NT2/D1 (cell line): ENCODE data around the gene USP3.

Source experiments
- DNase-seq: peaks from one replicate; pipeline ENCODE4 v3.0.0-alpha.2; 2011; ENCODE audit warnings: low read depth, low spot score
- H3K27me3 ChIP-seq: 2 replicates; pipeline ENCODE4 v1.6.0; 2011; ENCODE audit warnings: mild to moderate bottlenecking; ENCODE audit not compliant: insufficient read length, insufficient read depth
- H3K36me3 ChIP-seq: 2 replicates; pipeline ENCODE4 v1.6.1; 2011; ENCODE audit warnings: mild to moderate bottlenecking, low read length, mixed read lengths; ENCODE audit not compliant: insufficient read depth, insufficient read length
- H3K4me1 ChIP-seq: 2 replicates; pipeline ENCODE4 v1.5.1; 2011; ENCODE audit not compliant: insufficient read depth, insufficient read length
- H3K4me3 ChIP-seq: 2 replicates; pipeline ENCODE4 v1.5.1; 2011; ENCODE audit warnings: low read depth; ENCODE audit not compliant: insufficient read length
- H3K9ac ChIP-seq: 2 replicates; pipeline ENCODE4 v1.6.0; 2011; ENCODE audit warnings: low read depth; ENCODE audit not compliant: insufficient read length
- H3K9me3 ChIP-seq: 2 replicates; pipeline ENCODE4 v1.5.1; 2011; ENCODE audit warnings: mild to moderate bottlenecking, low read length; ENCODE audit not compliant: insufficient read depth
- SUZ12 ChIP-seq: IDR thresholded peaks from 2 replicates; pipeline ENCODE4 v1.6.1; 2011; ENCODE audit not compliant: insufficient read length, insufficient read depth; ENCODE audit errors: extremely low read depth
- YY1 ChIP-seq: IDR thresholded peaks from 2 replicates; pipeline ENCODE4 v1.6.1; 2011; ENCODE audit not compliant: insufficient read length, insufficient read depth
- ZNF274 ChIP-seq: IDR thresholded peaks from 2 replicates; pipeline ENCODE4 v1.6.1; 2011; ENCODE audit warnings: mild to moderate bottlenecking, low read depth, low read length

Gene USP3

DNA sequence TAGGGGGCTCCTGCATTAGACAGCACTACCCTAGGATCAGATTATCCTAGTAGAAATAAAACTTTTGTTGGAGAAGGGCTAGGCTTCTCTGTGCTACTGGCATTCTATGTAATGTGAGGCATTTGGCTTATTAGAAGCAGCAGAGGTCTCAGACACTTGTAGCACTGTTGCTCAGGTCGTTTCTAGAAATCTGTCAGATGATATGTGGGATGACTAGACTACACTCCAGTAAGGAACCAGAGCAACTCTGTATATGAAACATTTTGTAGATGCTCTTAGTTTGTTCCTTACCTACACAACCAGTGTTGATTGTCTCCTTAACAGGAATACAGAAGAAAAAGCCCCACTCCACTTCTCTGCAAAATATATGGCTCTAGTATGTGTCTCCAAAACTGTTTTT lies 70.9 kb downstream of the USP3 start:
- TF ChIP-seq ZNF274 (no peak), YY1 (no peak)
- no peaks in the 10 kb centered on the region for H3K4me1 ChIP-seq
- DNase-seq: no peak
- peaks cover 40% of the 10 kb centered on the region for H3K36me3 ChIP-seq
- H3K9ac ChIP-seq: no peak overlapping the region
- H3K4me3 ChIP-seq: no peak overlapping the region
- H3K9me3 ChIP-seq: no peaks in the 10 kb centered on the region
- no peaks in the 10 kb centered on the region for H3K27me3 ChIP-seq

DNA sequence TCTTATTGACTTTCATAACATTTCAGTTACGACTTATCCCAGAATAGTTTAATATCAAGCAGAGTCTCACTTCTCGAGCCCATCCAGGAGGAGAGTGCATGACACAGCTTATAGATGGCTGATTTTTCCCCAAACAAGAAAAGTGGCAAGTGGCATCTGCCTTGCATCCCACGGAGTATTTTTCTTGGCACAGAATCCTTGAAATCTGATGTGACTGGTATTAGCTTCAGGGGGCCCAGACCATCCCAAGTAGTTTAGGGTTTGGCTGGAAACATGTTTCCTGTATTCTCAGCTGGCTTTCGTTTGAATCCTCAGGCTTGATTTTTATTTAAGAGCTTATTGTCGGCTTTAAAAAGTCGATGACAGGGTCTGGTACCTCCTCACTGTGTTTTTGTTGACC lies 72.0 kb downstream of the USP3 start:
- TF ChIP-seq YY1: no peak
- TF ChIP-seq ZNF274: no peak
- TF ChIP-seq SUZ12: no peak
- H3K4me1 ChIP-seq: no peaks in the 10 kb centered on the region
- DNase-seq: no peak
- peaks cover 32% of the 10 kb centered on the region for H3K36me3 ChIP-seq
- H3K27me3 ChIP-seq: no peaks in the 10 kb centered on the region
- H3K9ac ChIP-seq: no peak overlapping the region
- H3K9me3 ChIP-seq: no peaks in the 10 kb centered on the region
- no peak overlapping the region for H3K4me3 ChIP-seq

DNA sequence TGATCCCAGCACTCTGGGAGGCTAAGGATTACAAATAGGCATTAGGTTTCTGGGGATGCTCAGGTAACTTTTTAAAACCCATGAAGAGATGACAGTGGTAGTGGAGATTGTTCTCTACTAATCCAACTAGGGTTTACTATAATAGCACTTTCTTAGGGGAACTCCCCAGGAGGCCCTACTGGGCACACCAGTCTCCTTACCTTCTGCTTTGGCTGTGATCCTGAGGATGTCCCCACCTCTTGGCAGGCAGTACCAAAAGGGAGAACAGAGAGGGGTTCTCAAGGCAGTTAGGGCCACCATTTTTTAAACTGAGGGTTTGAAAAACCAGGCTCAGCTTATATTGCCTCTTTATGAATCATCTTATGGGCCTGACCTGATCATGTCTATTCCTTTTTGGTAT lies 77.8 kb downstream of the USP3 start:
- Histone ChIP-seq H3K9ac (no peak overlapping the region), H3K36me3 (peaks cover 6% of the 10 kb centered on the region), H3K4me1 (no peaks in the 10 kb centered on the region), H3K4me3 (no peak overlapping the region), H3K9me3 (no peaks in the 10 kb centered on the region), H3K27me3 (no peaks in the 10 kb centered on the region)
- no peak for DNase-seq
- TF ChIP-seq YY1: no peak

DNA sequence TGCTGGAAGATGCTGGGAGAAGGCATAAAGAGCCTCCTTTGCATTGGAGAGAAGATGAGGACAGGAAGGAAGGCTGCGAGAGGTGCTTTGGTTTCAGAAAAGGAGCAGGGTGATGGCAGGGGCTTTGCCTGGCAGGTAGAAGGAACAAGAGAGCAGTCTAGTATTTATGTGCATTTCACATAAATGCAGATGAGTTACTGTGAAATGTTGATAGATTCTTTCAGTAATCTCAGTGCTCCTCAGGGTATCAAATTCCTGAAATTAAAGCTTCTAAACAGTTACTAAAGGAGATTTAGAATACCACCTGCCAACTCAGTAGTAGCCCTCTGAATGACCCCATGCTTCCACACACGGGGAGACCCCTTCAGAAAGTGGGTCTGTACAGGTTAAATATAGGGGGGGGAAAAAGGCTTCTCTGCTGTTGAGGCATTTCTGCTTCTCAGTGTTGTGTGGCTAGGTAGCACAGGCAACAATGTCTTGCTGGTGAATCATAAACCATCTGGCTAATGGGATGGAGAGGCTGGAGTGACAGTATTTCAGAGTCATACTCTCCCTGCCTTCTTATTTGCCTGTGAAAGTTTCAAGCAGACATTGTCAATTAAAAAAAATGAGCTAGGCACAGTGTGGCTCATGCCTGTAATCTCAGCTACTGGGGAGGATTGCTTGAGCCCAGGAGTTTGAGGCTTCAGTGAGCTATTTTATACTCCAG lies 78.5 kb downstream of the USP3 start:
- no peak overlapping the region for H3K9ac ChIP-seq
- DNase-seq: no peak
- H3K4me3 ChIP-seq: no peak overlapping the region
- no peaks in the 10 kb centered on the region for H3K27me3 ChIP-seq
- peaks cover 11% of the 10 kb centered on the region for H3K36me3 ChIP-seq
- TF ChIP-seq ZNF274 (no peak), YY1 (no peak), SUZ12 (no peak)
- H3K9me3 ChIP-seq: no peaks in the 10 kb centered on the region
- H3K4me1 ChIP-seq: no peaks in the 10 kb centered on the region

DNA sequence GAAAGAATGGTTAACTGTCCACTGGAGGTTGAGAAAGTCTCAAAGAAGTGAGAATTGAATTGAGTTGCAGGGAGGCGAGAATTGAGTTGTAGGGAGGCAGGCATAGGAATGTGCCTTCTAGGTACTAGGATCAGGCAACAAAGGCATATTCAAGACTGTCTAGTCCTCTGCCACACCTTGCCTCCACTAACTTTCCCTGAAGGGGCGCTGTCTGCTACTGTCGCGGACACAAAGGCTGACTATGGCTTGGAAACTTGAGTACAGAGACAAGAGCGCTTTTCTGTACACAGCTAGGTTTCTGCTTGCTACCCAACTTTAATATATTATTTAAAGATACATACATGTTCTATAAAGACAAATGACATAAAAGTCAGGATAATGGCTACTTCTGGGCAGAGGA lies 82.4 kb downstream of the USP3 start:
- H3K9me3 ChIP-seq: no peaks in the 10 kb centered on the region
- H3K36me3 ChIP-seq: peaks cover 44% of the 10 kb centered on the region
- TF ChIP-seq ZNF274: no peak
- no peak for TF ChIP-seq SUZ12
- no peak for TF ChIP-seq YY1
- H3K9ac ChIP-seq: no peak overlapping the region
- no peaks in the 10 kb centered on the region for H3K27me3 ChIP-seq
- H3K4me1 ChIP-seq: no peaks in the 10 kb centered on the region
- H3K4me3 ChIP-seq: no peak overlapping the region
- DNase-seq: no peak

DNA sequence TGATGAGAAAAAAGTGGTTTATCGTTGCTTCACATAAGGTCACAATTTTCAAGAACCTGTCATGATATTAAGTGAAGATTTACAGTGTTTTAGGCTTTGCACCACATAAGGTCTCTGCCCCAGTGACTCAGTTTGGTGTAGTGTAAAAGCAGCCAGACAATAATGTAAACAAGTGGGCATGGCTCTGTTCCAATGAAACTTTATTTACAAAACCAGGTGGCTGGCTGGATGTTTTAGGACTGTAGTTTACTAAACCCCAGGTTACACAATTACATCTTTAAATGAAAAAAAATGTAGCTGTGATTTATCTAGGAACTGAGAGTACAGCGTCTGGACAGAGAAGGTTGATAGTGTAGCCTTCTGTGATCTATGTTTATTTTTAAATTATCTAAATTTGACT lies 83.1 kb downstream of the USP3 start:
- H3K27me3 ChIP-seq: no peaks in the 10 kb centered on the region
- H3K4me1 ChIP-seq: no peaks in the 10 kb centered on the region
- no peak overlapping the region for H3K9ac ChIP-seq
- H3K9me3 ChIP-seq: no peaks in the 10 kb centered on the region
- H3K36me3 ChIP-seq: peaks cover 47% of the 10 kb centered on the region
- TF ChIP-seq SUZ12: no peak
- TF ChIP-seq ZNF274: no peak
- TF ChIP-seq YY1: no peak
- no peak for DNase-seq
- no peak overlapping the region for H3K4me3 ChIP-seq

DNA sequence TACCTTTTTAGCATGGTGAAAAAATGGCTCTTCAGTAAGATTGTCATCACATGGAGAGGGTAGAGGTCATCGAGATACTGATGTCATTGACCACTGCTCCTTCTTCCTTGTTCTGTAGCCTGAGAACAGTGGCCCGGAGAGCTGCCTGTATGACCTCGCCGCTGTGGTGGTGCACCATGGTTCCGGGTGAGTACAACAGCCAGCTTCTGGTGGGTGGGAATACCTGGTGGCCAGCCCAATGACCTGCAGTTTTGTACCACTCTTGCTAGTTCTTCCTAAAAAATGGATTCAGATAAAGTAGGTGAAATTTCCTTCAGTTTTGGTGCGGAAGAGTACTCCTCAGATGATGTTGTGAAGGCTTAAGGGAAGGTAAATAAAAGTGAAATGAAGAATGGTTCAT lies 84.4 kb downstream of the USP3 start:
- TF ChIP-seq ZNF274 (no peak), YY1 (no peak), SUZ12 (no peak)
- Histone ChIP-seq H3K4me1 (no peaks in the 10 kb centered on the region), H3K27me3 (no peaks in the 10 kb centered on the region), H3K9me3 (no peaks in the 10 kb centered on the region), H3K36me3 (peaks cover 50% of the 10 kb centered on the region), H3K9ac (no peak overlapping the region), H3K4me3 (no peak overlapping the region)
- no peak for DNase-seq
